Fibroblast of upper back skin (primary cell): ENCODE results near the gene ERICH4.
"Not testable (repeated sequence)": the region's sequence is repeated elsewhere in the genome, so short reads cannot be mapped to it uniquely, and the experiment has no call there.

Experiments used
- DNase-seq: peaks from one replicate; pipeline ENCODE4 v3.0.0-alpha.2; 2013

The ERICH4 gene

GRCh38 chr19:41415154-41415571, 27.8 kb upstream of the ERICH4 start:
- no peak for DNase-seq

- DNase-seq, result no peak
Observed at GRCh38 chr19:41416194-41416674, 26.7 kb upstream of the ERICH4 start.

GRCh38 chr19:41420101-41420880, 22.7 kb upstream of the ERICH4 start:
- no peak for DNase-seq

- no peak for DNase-seq
Observed at GRCh38 chr19:41421314-41421713, 21.6 kb upstream of the ERICH4 start.

- DNase-seq, result no peak
Observed at GRCh38 chr19:41421973-41422372, 21.0 kb upstream of the ERICH4 start.

GRCh38 chr19:41422456-41422855, 20.5 kb upstream of the ERICH4 start:
- no peak for DNase-seq

GRCh38 chr19:41422955-41423354, 20.0 kb upstream of the ERICH4 start:
- no peak for DNase-seq

- no peak for DNase-seq
Observed at GRCh38 chr19:41424335-41425173, 18.4 kb upstream of the ERICH4 start.

- no peak for DNase-seq
Observed at GRCh38 chr19:41425174-41426115, 17.5 kb upstream of the ERICH4 start.

- DNase-seq, result no peak
Observed at GRCh38 chr19:41426116-41426841, 16.7 kb upstream of the ERICH4 start.

- DNase-seq, result peak; percentile 51
Observed at GRCh38 chr19:41426952-41427646, 15.9 kb upstream of the ERICH4 start, which contains the start of gene B3GNT8. Gene B3GNT8 (minus strand): TSS chr19:41427374. CDS start chr19:41426778, 596 bp downstream.

- DNase-seq, result no peak
Observed at GRCh38 chr19:41427647-41428480, 15.1 kb upstream of the ERICH4 start.

- DNase-seq, result no peak
Observed at GRCh38 chr19:41428481-41428859, 14.5 kb upstream of the ERICH4 start.

GRCh38 chr19:41430922-41431321, 12.0 kb upstream of the ERICH4 start:
- DNase-seq, result no peak

GRCh38 chr19:41431426-41432386, 11.2 kb upstream of the ERICH4 start:
- peak; percentile 25 for DNase-seq

- DNase-seq, result no peak
Observed at GRCh38 chr19:41433171-41433570, 9.8 kb upstream of the ERICH4 start.

GRCh38 chr19:41434450-41434849, 8.5 kb upstream of the ERICH4 start:
- DNase-seq, result no peak

GRCh38 chr19:41435376-41435775, 7.6 kb upstream of the ERICH4 start:
- not testable (repeated sequence) for DNase-seq
